ENCODE results near the gene HS3ST6. TPM values are rescaled to one million over a fixed set of nuclear protein-coding genes. Genes with fewer than 3 reads are reported as not detected.

HS3ST6 gene
- total and polyA plus RNA-seq, 4 donors: 0.40 to 5.9 (median 1.4) TPM

- H3K27ac ChIP-seq (ENCODE audit: low read depth in 1 of 2, low read length in 1 of 2): peak within 1 kb of the TSS; percentile 89 to 90
- H3K4me1 ChIP-seq (ENCODE audit: control insufficient read depth in 5 of 5, insufficient read depth in 5 of 5, low read length in 5 of 5): peaks cover 0 to 12% (median 7%) of the 10 kb centered on the region in 5 donors
- DNase-seq: peak; percentile 99
- H3K27me3 ChIP-seq (ENCODE audit: control insufficient read depth in 3 of 3, insufficient read depth in 3 of 3, low read length in 2 of 3): no peaks in the 10 kb centered on the region
- 2% methylated on average over 61 to 77 of the region's 77 CpGs for WGBS, 2 donors
- H3K9ac ChIP-seq (ENCODE audit: insufficient read depth in 1 of 2, low read length in 2 of 2): peak within 1 kb of the TSS in 1 of 2 donors; percentile 47
- no peak for TF ChIP-seq CTCF (IDR thresholded peaks at IDR 0.05; ENCODE audit: control extremely low read depth, extremely low read depth)
- peaks cover 0 to 26% (median 5%) of the 10 kb centered on the region in 4 donors for H3K36me3 ChIP-seq (ENCODE audit: control insufficient read depth in 4 of 4, insufficient read depth in 4 of 4, low read length in 4 of 4)
- peak within 1 kb of the TSS; percentile 83 for H3K4me3 ChIP-seq
- no peaks in the 10 kb centered on the region for H3K9me3 ChIP-seq (ENCODE audit: control insufficient read depth in 4 of 4, insufficient read depth in 3 of 4, low read length in 3 of 4)
- ATAC-seq (ENCODE audit: insufficient read depth, low FRiP score): peak; percentile 97
These were observed 24.9 kb upstream of the HS3ST6 start, which contains the start of gene MSRB1 for GRCh38 chr16:1942810-1943726. Gene MSRB1 (minus strand): TSS chr16:1943199. CDS start chr16:1943156, 43 bp downstream.

- Histone ChIP-seq H3K9ac (ENCODE audit: insufficient read depth in 1 of 2, low read length in 2 of 2) (peak overlapping the region in 1 of 2 donors; percentile 47), H3K9me3 (ENCODE audit: control insufficient read depth in 4 of 4, insufficient read depth in 3 of 4, low read length in 3 of 4) (no peaks in the 10 kb centered on the region), H3K4me1 (ENCODE audit: control insufficient read depth in 5 of 5, insufficient read depth in 5 of 5, low read length in 5 of 5) (peaks cover 0 to 12% (median 7%) of the 10 kb centered on the region in 5 donors), H3K36me3 (ENCODE audit: control insufficient read depth in 4 of 4, insufficient read depth in 4 of 4, low read length in 4 of 4) (peaks cover 0 to 30% (median 8%) of the 10 kb centered on the region in 4 donors), H3K4me3 (peak overlapping the region; percentile 83), H3K27ac (ENCODE audit: low read depth in 1 of 2, low read length in 1 of 2) (peak overlapping the region; percentile 89 to 90), H3K27me3 (ENCODE audit: control insufficient read depth in 3 of 3, insufficient read depth in 3 of 3, low read length in 2 of 3) (no peaks in the 10 kb centered on the region)
- ATAC-seq (ENCODE audit: insufficient read depth, low FRiP score) (no peak), DNase-seq (no peak)
- 10 to 18% methylated on average over 15 to 17 of the region's 17 CpGs for WGBS, 2 donors
- TF ChIP-seq CTCF (IDR thresholded peaks at IDR 0.05; ENCODE audit: control extremely low read depth, extremely low read depth): no peak
These were observed 24.0 kb upstream of the HS3ST6 start for GRCh38 chr16:1942047-1942809.

GRCh38 chr16:1941162-1942046 lies 23.2 kb upstream of the HS3ST6 start:
- H3K27ac ChIP-seq (ENCODE audit: low read depth in 1 of 2, low read length in 1 of 2): peak overlapping the region; percentile 25 to 89
- WGBS, 2 donors: 73 to 88% methylated on average over 30 of the region's 30 CpGs
- peaks cover 2 to 33% (median 8%) of the 10 kb centered on the region in 4 donors for H3K36me3 ChIP-seq (ENCODE audit: control insufficient read depth in 4 of 4, insufficient read depth in 4 of 4, low read length in 4 of 4)
- ATAC-seq (ENCODE audit: insufficient read depth, low FRiP score): no peak
- H3K9ac ChIP-seq (ENCODE audit: insufficient read depth in 1 of 2, low read length in 2 of 2): no peak overlapping the region
- H3K4me3 ChIP-seq: no peak overlapping the region
- no peak for DNase-seq
- TF ChIP-seq CTCF (IDR thresholded peaks at IDR 0.05; ENCODE audit: control extremely low read depth, extremely low read depth): no peak
- no peaks in the 10 kb centered on the region for H3K9me3 ChIP-seq (ENCODE audit: control insufficient read depth in 4 of 4, insufficient read depth in 3 of 4, low read length in 3 of 4)
- no peaks in the 10 kb centered on the region for H3K27me3 ChIP-seq (ENCODE audit: control insufficient read depth in 3 of 3, insufficient read depth in 3 of 3, low read length in 2 of 3)
- H3K4me1 ChIP-seq (ENCODE audit: control insufficient read depth in 5 of 5, insufficient read depth in 5 of 5, low read length in 5 of 5): peaks cover 0 to 12% (median 7%) of the 10 kb centered on the region in 5 donors

Data from lung (tissue), 12 donors.